ENCODE measurements around the gene NRP2.

Gene NRP2

GRCh38 chr2:205757271-205757670 lies 75.0 kb downstream of the NRP2 start:
- Histone ChIP-seq H3K4me1 (ENCODE audit: insufficient read depth, low read length) (no peaks in the 10 kb centered on the region), H3K27me3 (ENCODE audit: insufficient read depth, low read length, poor library complexity) (peaks cover 18% of the 10 kb centered on the region), H3K79me2 (ENCODE audit: insufficient read depth, low read length) (no peaks in the 10 kb centered on the region), H3K36me3 (ENCODE audit: insufficient read depth, low read length) (no peaks in the 10 kb centered on the region), H3K4me3 (ENCODE audit: low read depth in 1 of 2, low read length in 2 of 2) (no peak overlapping the region), H3K4me2 (ENCODE audit: insufficient read depth, low read length) (no peak overlapping the region), H3K9ac (ENCODE audit: low read depth, low read length) (no peak overlapping the region), H3K9me3 (ENCODE audit: insufficient read depth, low read length, severe bottlenecking) (no peaks in the 10 kb centered on the region), H3K27ac (ENCODE audit: low read length) (no peak overlapping the region), H2AFZ (ENCODE audit: low read depth, low read length) (no peak overlapping the region), H4K20me1 (ENCODE audit: insufficient read depth, low read length) (peaks cover 2% of the 10 kb centered on the region; the same call in 1 of the 2 replicates)
- DNase-seq (no peak), ATAC-seq (ENCODE audit: insufficient read depth, low read depth) (no peak)
- TF ChIP-seq EZH2 (IDR thresholded peaks at IDR 0.05; ENCODE audit: borderline replicate concordance, low read depth, low read length, severe bottlenecking) (no peak), CTCF (IDR thresholded peaks at IDR 0.05; ENCODE audit: borderline replicate concordance, extremely low read depth, low read length, poor library complexity, severe bottlenecking) (no peak)

- H3K4me2 ChIP-seq (ENCODE audit: insufficient read depth, low read length) = no peak overlapping the region
- no peak for DNase-seq
- no peak overlapping the region for H3K27ac ChIP-seq (ENCODE audit: low read length)
Measured at GRCh38 chr2:205758051-205758450, 75.8 kb downstream of the NRP2 start.

GRCh38 chr2:205758500-205758899 lies 76.2 kb downstream of the NRP2 start:
- peaks cover 21% of the 10 kb centered on the region for H3K27me3 ChIP-seq (ENCODE audit: insufficient read depth, low read length, poor library complexity)
- no peaks in the 10 kb centered on the region for H3K4me1 ChIP-seq (ENCODE audit: insufficient read depth, low read length)
- peaks cover 4% of the 10 kb centered on the region; the same call in 1 of the 2 replicates for H4K20me1 ChIP-seq (ENCODE audit: insufficient read depth, low read length)
- no peak overlapping the region for H3K4me3 ChIP-seq (ENCODE audit: low read depth in 1 of 2, low read length in 2 of 2)
- TF ChIP-seq EZH2 (IDR thresholded peaks at IDR 0.05; ENCODE audit: borderline replicate concordance, low read depth, low read length, severe bottlenecking) (no peak), CTCF (IDR thresholded peaks at IDR 0.05; ENCODE audit: borderline replicate concordance, extremely low read depth, low read length, poor library complexity, severe bottlenecking) (no peak)
- H3K4me2 ChIP-seq (ENCODE audit: insufficient read depth, low read length) = no peak overlapping the region
- H3K9ac ChIP-seq (ENCODE audit: low read depth, low read length) = no peak overlapping the region
- H3K36me3 ChIP-seq (ENCODE audit: insufficient read depth, low read length) = no peaks in the 10 kb centered on the region
- ATAC-seq (ENCODE audit: insufficient read depth, low read depth) (no peak), DNase-seq (no peak)
- H3K27ac ChIP-seq (ENCODE audit: low read length) = no peak overlapping the region
- H3K79me2 ChIP-seq (ENCODE audit: insufficient read depth, low read length) = no peaks in the 10 kb centered on the region
- H2AFZ ChIP-seq (ENCODE audit: low read depth, low read length) = no peak overlapping the region
- no peaks in the 10 kb centered on the region for H3K9me3 ChIP-seq (ENCODE audit: insufficient read depth, low read length, severe bottlenecking)

More at GRCh38 chr2:205758051-205758450, 75.8 kb downstream of the NRP2 start:
- H3K27me3 ChIP-seq (ENCODE audit: insufficient read depth, low read length, poor library complexity) = peaks cover 21% of the 10 kb centered on the region
- H3K79me2 ChIP-seq (ENCODE audit: insufficient read depth, low read length) = no peaks in the 10 kb centered on the region
- H3K9me3 ChIP-seq (ENCODE audit: insufficient read depth, low read length, severe bottlenecking) = no peaks in the 10 kb centered on the region
- no peaks in the 10 kb centered on the region for H3K4me1 ChIP-seq (ENCODE audit: insufficient read depth, low read length)
- TF ChIP-seq CTCF (IDR thresholded peaks at IDR 0.05; ENCODE audit: borderline replicate concordance, extremely low read depth, low read length, poor library complexity, severe bottlenecking) = no peak
- no peak for TF ChIP-seq EZH2 (IDR thresholded peaks at IDR 0.05; ENCODE audit: borderline replicate concordance, low read depth, low read length, severe bottlenecking)
- H3K4me3 ChIP-seq (ENCODE audit: low read depth in 1 of 2, low read length in 2 of 2) = no peak overlapping the region
- H2AFZ ChIP-seq (ENCODE audit: low read depth, low read length) = no peak overlapping the region
- H3K36me3 ChIP-seq (ENCODE audit: insufficient read depth, low read length) = no peaks in the 10 kb centered on the region
- peaks cover 4% of the 10 kb centered on the region; the same call in 1 of the 2 replicates for H4K20me1 ChIP-seq (ENCODE audit: insufficient read depth, low read length)
- ATAC-seq (ENCODE audit: insufficient read depth, low read depth) = no peak
- no peak overlapping the region for H3K9ac ChIP-seq (ENCODE audit: low read depth, low read length)

GRCh38 chr2:205759257-205759656 lies 77.0 kb downstream of the NRP2 start:
- Histone ChIP-seq H2AFZ (ENCODE audit: low read depth, low read length) (no peak overlapping the region), H3K79me2 (ENCODE audit: insufficient read depth, low read length) (no peaks in the 10 kb centered on the region), H3K9ac (ENCODE audit: low read depth, low read length) (no peak overlapping the region), H3K27me3 (ENCODE audit: insufficient read depth, low read length, poor library complexity) (peaks cover 19% of the 10 kb centered on the region), H4K20me1 (ENCODE audit: insufficient read depth, low read length) (peaks cover 4% of the 10 kb centered on the region; the same call in 1 of the 2 replicates), H3K4me2 (ENCODE audit: insufficient read depth, low read length) (no peak overlapping the region), H3K9me3 (ENCODE audit: insufficient read depth, low read length, severe bottlenecking) (no peaks in the 10 kb centered on the region), H3K4me3 (ENCODE audit: low read depth in 1 of 2, low read length in 2 of 2) (no peak overlapping the region), H3K36me3 (ENCODE audit: insufficient read depth, low read length) (no peaks in the 10 kb centered on the region), H3K27ac (ENCODE audit: low read length) (no peak overlapping the region), H3K4me1 (ENCODE audit: insufficient read depth, low read length) (no peaks in the 10 kb centered on the region)
- TF ChIP-seq EZH2 (IDR thresholded peaks at IDR 0.05; ENCODE audit: borderline replicate concordance, low read depth, low read length, severe bottlenecking) (no peak), CTCF (IDR thresholded peaks at IDR 0.05; ENCODE audit: borderline replicate concordance, extremely low read depth, low read length, poor library complexity, severe bottlenecking) (no peak)
- DNase-seq (no peak), ATAC-seq (ENCODE audit: insufficient read depth, low read depth) (no peak)
